K562 (cell line): ENCODE data around the gene FAM169A. TPM values are rescaled to one million over a fixed set of nuclear protein-coding genes. Genes with fewer than 3 reads are reported as not detected.

Source experiments
- ATAC-seq: fragments of 200-7000 bp; cut with Tn5 transposase; 3 replicates; pipeline ENCODE4 v1.9.1; 2020; ENCODE audit warnings: moderate library complexity
- BruUV-seq: library from RNA; stranded (reverse); fragments of 400-500 nt; replicated peaks from 2 replicates; lab custom pipeline; 2021; lab: Mats Ljungman, UMichigan
- CTCF ChIA-PET: fragments of 300-600 bp; formaldehyde crosslinking; extraction: SDS; loops from one replicate; lab custom pipeline; 2021; ENCODE audit warnings: low intra/inter-chr PET ratio; lab: Yijun Ruan, JAX
- POLR2A ChIA-PET: fragments of 300-600, 350-650 bp; sonication (Branson Sonifier 250); formaldehyde crosslinking; extraction: SDS; loops from one replicate; lab custom pipeline; 2021; ENCODE audit warnings: antibody characterized with exemption, inconsistent platforms; lab: Yijun Ruan, JAX
- DNase-seq, 4 experiments: peaks; one replicate each; pipeline versions ENCODE4 v3.0.0 to v3.0.0-alpha.2; 2011 to 2018; ENCODE audit warnings: low spot score in 3 of 4, mixed read lengths in 3 of 4; ENCODE audit errors: extremely low read depth in 1 of 4
- FAIRE-seq: peaks from 2 replicates; lab custom pipeline; 2011; peaks lifted over from hg19 to GRCh38; lab: Jason Lieb, UNC
- H2AFZ ChIP-seq: 2 replicates; pipeline ENCODE4 v1.6.0; 2011; ENCODE audit warnings: low read depth, low read length, control low read depth, inconsistent platforms
- H3K27ac ChIP-seq: fragments of 200-600 bp; 3 replicates; pipeline ENCODE4 v1.8.0; 2011; ENCODE audit warnings: low read depth, mild to moderate bottlenecking, control low read depth, inconsistent platforms, low read length, moderate library complexity, mixed read lengths; ENCODE audit errors: extremely low read depth
- H3K27me3 ChIP-seq, 2 experiments: fragments of 300-600 bp in 1 of 2; 2 replicates in 1 of 2; 3 replicates in 1 of 2; pipeline versions ENCODE4 v1.6.0 to v1.8.0; 2011; ENCODE audit warnings: inconsistent platforms in 2 of 2, low read length in 2 of 2, mild to moderate bottlenecking in 1 of 2, mixed read lengths in 1 of 2, moderate library complexity in 1 of 2; ENCODE audit not compliant: control insufficient read depth in 2 of 2, insufficient read depth in 2 of 2
- H3K36me3 ChIP-seq: fragments of 300-600 bp; 3 replicates; pipeline ENCODE4 v1.8.0; 2011; ENCODE audit warnings: mild to moderate bottlenecking, low read length, inconsistent platforms; ENCODE audit not compliant: control insufficient read depth, insufficient read depth
- H3K4me1 ChIP-seq, 2 experiments: fragments of 200-600 bp in 1 of 2; replicated peaks in 1 of 2; 2 replicates in 1 of 2; 3 replicates in 1 of 2; pipeline versions ENCODE4 v1.5.1 to v1.8.0; 2011; ENCODE audit warnings: inconsistent platforms in 2 of 2, low read length in 2 of 2, mild to moderate bottlenecking in 1 of 2, mixed read lengths in 1 of 2, moderate library complexity in 1 of 2; ENCODE audit not compliant: control insufficient read depth in 2 of 2, insufficient read depth in 2 of 2
- H3K4me2 ChIP-seq: 2 replicates; pipeline ENCODE4 v1.6.1; 2011; ENCODE audit warnings: low read length, control low read depth, inconsistent platforms, mixed read lengths; ENCODE audit not compliant: insufficient read depth
- H3K4me3 ChIP-seq: fragments of 200-600 bp; sonication (generic), shearing (Covaris generic); 2 replicates; pipeline ENCODE4 v1.5.1; 2016; ENCODE audit warnings: control low read depth, inconsistent platforms
- H3K79me2 ChIP-seq: fragments of 200-600 bp; 3 replicates; pipeline ENCODE4 v1.8.0; 2011; ENCODE audit warnings: low read length, inconsistent platforms; ENCODE audit not compliant: control insufficient read depth, insufficient read depth
- H3K9ac ChIP-seq, 2 experiments: 2 replicates each; pipeline versions ENCODE4 v1.6.0 to v1.6.1; 2011; ENCODE audit warnings: low read depth in 2 of 2, low read length in 2 of 2, control low read depth in 1 of 2, inconsistent platforms in 1 of 2, mild to moderate bottlenecking in 1 of 2, mixed read lengths in 1 of 2; ENCODE audit not compliant: insufficient read depth in 1 of 2
- H3K9me1 ChIP-seq: one replicate; pipeline ENCODE4 v1.6.0; 2011; ENCODE audit warnings: inconsistent platforms, mild to moderate bottlenecking, low read length, moderate library complexity; ENCODE audit not compliant: control insufficient read depth, insufficient read depth
- H3K9me3 ChIP-seq: replicated peaks from 2 replicates; pipeline ENCODE4 v1.5.1; 2011; ENCODE audit warnings: low read depth, low read length, inconsistent platforms; ENCODE audit not compliant: control insufficient read depth, insufficient read depth
- H4K20me1 ChIP-seq: replicated peaks from 2 replicates; pipeline ENCODE4 v1.6.1; 2011; ENCODE audit warnings: low read length, inconsistent platforms, mixed read lengths; ENCODE audit not compliant: control insufficient read depth, insufficient read depth
- CEBPB ChIP-seq: fragments of 450-650 bp; IDR thresholded peaks from 2 replicates; pipeline ENCODE4 v1.6.1; 2016; ENCODE audit warnings: missing genetic modification characterization, missing compliant biosample characterization
- EWSR1 ChIP-seq: fragments of 450-650 bp; IDR thresholded peaks from 2 replicates; pipeline ENCODE4 v1.6.1; 2018; ENCODE audit warnings: borderline replicate concordance, mild to moderate bottlenecking, low read depth, moderate library complexity; ENCODE audit not compliant: partially characterized antibody
- FUS ChIP-seq: fragments of 200-400 bp; formaldehyde crosslinking; optimal IDR thresholded peaks from 2 replicates; pipeline ENCODE3; 2017; ENCODE audit warnings: low read depth, low read length
- GATAD2A ChIP-seq: fragments of 450-650 bp; IDR thresholded peaks from 2 replicates; pipeline ENCODE4 v1.6.1; 2017
- GTF2E2 ChIP-seq: fragments of 200-800 bp; sonication (Bioruptor generic); IDR thresholded peaks from 2 replicates; pipeline ENCODE4 v1.6.1; 2016; ENCODE audit warnings: missing genetic modification characterization, missing compliant biosample characterization
- HINFP ChIP-seq: fragments of 450-650 bp; conservative IDR thresholded peaks from 2 replicates; pipeline ENCODE4 v1.6.1; 2016; ENCODE audit warnings: missing genetic modification characterization, low read depth, mild to moderate bottlenecking, control low read depth, missing compliant biosample characterization
- MAZ ChIP-seq, 2 experiments: fragments of 450-650 bp in 1 of 2; sonication (generic) in 1 of 2; formaldehyde crosslinking; IDR thresholded peaks in 1 of 2; conservative IDR thresholded peaks in 1 of 2; 2 replicates each; pipeline versions ENCODE4 v1.4.0 to v1.5.0; 2020; ENCODE audit warnings: mild to moderate bottlenecking in 1 of 2, missing genetic modification reagents in 1 of 2
- MBD2 ChIP-seq: sonication (generic); IDR thresholded peaks from 2 replicates; pipeline ENCODE4 v1.6.1; 2016; ENCODE audit warnings: low read depth, borderline replicate concordance
- MEF2A ChIP-seq: IDR thresholded peaks from 2 replicates; pipeline ENCODE4 v1.6.1; 2011; ENCODE audit warnings: low read depth, mild to moderate bottlenecking, low read length, moderate library complexity; ENCODE audit not compliant: control insufficient read depth
- MEF2D ChIP-seq: conservative IDR thresholded peaks from 2 replicates; pipeline ENCODE4 v1.6.1; 2016; ENCODE audit warnings: low read depth, missing genetic modification characterization, missing compliant biosample characterization
- OTX1 ChIP-seq: fragments of 450-650 bp; formaldehyde crosslinking; IDR thresholded peaks from 2 replicates; pipeline ENCODE4 v1.4.0; 2022; ENCODE audit warnings: mild to moderate bottlenecking
- TBL1XR1 ChIP-seq, 2 experiments: IDR thresholded peaks; 2 replicates each; pipeline ENCODE4 v1.6.1; 2012; ENCODE audit warnings: improper control_type of control experiment in 2 of 2, low read length in 2 of 2, mild to moderate bottlenecking in 1 of 2
- TEAD4 ChIP-seq, 2 experiments: sonication (generic) in 1 of 2; formaldehyde crosslinking in 1 of 2; IDR thresholded peaks; 2 replicates each; pipeline versions ENCODE4 v1.6.1 to v1.8.0; 2012 to 2022; ENCODE audit warnings: borderline replicate concordance in 1 of 2, inconsistent platforms in 1 of 2, low read length in 1 of 2, mild to moderate bottlenecking in 1 of 2, missing genetic modification reagents in 1 of 2
- ZBTB1 ChIP-seq: sonication (generic); formaldehyde crosslinking; IDR thresholded peaks from 2 replicates; pipeline ENCODE4 v1.8.1; 2023; ENCODE audit warnings: missing genetic modification reagents, low read depth, mild to moderate bottlenecking, borderline replicate concordance
- ZBTB7A ChIP-seq: IDR thresholded peaks from 2 replicates; pipeline ENCODE4 v1.6.1; 2011; ENCODE audit warnings: low read depth, mild to moderate bottlenecking, low read length, moderate library complexity, borderline replicate concordance; ENCODE audit not compliant: control insufficient read depth
- ZHX1 ChIP-seq: fragments of 150-350 bp; conservative IDR thresholded peaks from 2 replicates; pipeline ENCODE4 v1.6.1; 2014; ENCODE audit warnings: low read length
- ZNF695 ChIP-seq: fragments of 450-650 bp; formaldehyde crosslinking; IDR thresholded peaks from 2 replicates; pipeline ENCODE4 v1.4.0; 2020; ENCODE audit warnings: mild to moderate bottlenecking, moderate library complexity
- WGBS: fragments of 100-300 bp; shearing (Covaris generic); methylation state at CpG from one replicate; pipeline ENCODE4 v1.1.6; 2016; ENCODE audit warnings: low coverage, mixed read lengths; ENCODE audit not compliant: insufficient coverage; ENCODE audit errors: missing lambda C conversion rate; 5-methylcytosine and 5-hydroxymethylcytosine counted together
- in situ Hi-C: fragments of 300-500 bp; cut with MboI; formaldehyde crosslinking; loops from 4 replicates; pipeline ENCODE4 v1.15.0; 2018; ENCODE audit warnings: inconsistent platforms, mixed read lengths
- intact Hi-C: fragments of 100-400 bp; cut with micrococcal nuclease; formaldehyde crosslinking; loops from 2 replicates; pipeline ENCODE4 v1.14.2; 2022
- polyA plus RNA-seq, 8 experiments: library from polyadenylated mRNA; depleted of rRNA in 4 of 8; stranded (reverse) in 5 of 8; unstranded in 3 of 8; fragments of >200 nt; fragmentation: Nextera tagmentation in 2 of 8; fragmentation: Illumina TruSeq in 1 of 8; extraction: Ambion mirVana in 2 of 8; extraction: Trizol in 1 of 8; gene quantifications; 2 replicates each; pipeline versions ENCODE4 v1.2.1 to v1.2.3, GENCODE V29; 2011 to 2014; ENCODE audit warnings: inconsistent platforms in 1 of 8, missing spikeins in 1 of 8
- total RNA-seq, 7 experiments: library from RNA; depleted of rRNA in 6 of 7; stranded (reverse); fragments of >200 nt in 6 of 7; fragmentation: Illumina TruSeq in 2 of 7; extraction: Trizol in 2 of 7; gene quantifications; 2 replicates each; pipeline versions ENCODE4 v1.2.1 to v1.2.3, GENCODE V29; 2011 to 2021; ENCODE audit warnings: low replicate concordance in 1 of 7

The FAM169A gene
- total and polyA plus RNA-seq, 9 of the 15 experiments (the other 6 are each of a cell fraction or from before 2014, with no cell fraction given): 0.01 to 0.04 TPM; not detected in 7

- Histone ChIP-seq H3K9me3 (no peaks in the 10 kb centered on the region), H3K79me2 (peaks cover 55% of the 10 kb centered on the region), H3K27me3 (no peaks in the 10 kb centered on the region), H3K9ac (peak within 1 kb of the TSS; percentile 85 to 98), H2AFZ (peak within 1 kb of the TSS; percentile 98), H3K4me2 (peak within 1 kb of the TSS; percentile 93), H3K36me3 (peaks cover 65% of the 10 kb centered on the region), H3K9me1 (no peaks in the 10 kb centered on the region), H3K27ac (peak within 1 kb of the TSS; percentile 83), H3K4me3 (peak within 1 kb of the TSS; percentile 87), H3K4me1 (peaks cover 8 to 12% of the 10 kb centered on the region in 2 experiments; a peak in 4 of 5 replicates), H4K20me1 (peaks cover 6% of the 10 kb centered on the region; the same call in 1 of the 2 replicates)
- ATAC-seq (peak; percentile 93), FAIRE-seq (peak; percentile 89), DNase-seq (peak; percentile 71 to 95 (median 76))
- under 1% methylated on average over 50 of the region's 54 CpGs for WGBS
- intact Hi-C loops: loop anchor here (1.0 to 5.0 kb wide), 2 partner anchors 136 to 150 kb away; no protein-coding TSS in a partner anchor
- CTCF ChIA-PET: interaction anchor here (1.9 kb wide), 1 partner anchor 153 kb away, joined by 6 read pairs; no protein-coding TSS in a partner anchor
- in situ Hi-C loops: no loop called here
- POLR2A ChIA-PET: interaction anchor here (1.0 to 1.5 kb wide), 2 partner anchors 12 to 34 kb away, joined by 3 to 5 read pairs; no protein-coding TSS in a partner anchor
- no TSS peak for BruUV-seq
- no peak for TF ChIP-seq ZBTB1
- peak; percentile 82 for TF ChIP-seq ZBTB7A
- TF ChIP-seq GTF2E2: peak; percentile 62; the same call in 1 of the 2 replicates
- TF ChIP-seq ZHX1: peak; percentile 87; the same call in 1 of the 2 replicates
- peak; percentile 61 for TF ChIP-seq MBD2
- TF ChIP-seq OTX1 (CRISPR knock-in tag): peak; percentile 84
- no peak for TF ChIP-seq MEF2D (tag)
- TF ChIP-seq EWSR1: no peak
- TF ChIP-seq TEAD4 (IDR thresholded peaks at IDR 0.05; ENCODE audit: low read length): peak; percentile 36; the same call in 1 of the 2 replicates
- TF ChIP-seq TEAD4 (CRISPR knock-in tag; IDR thresholded peaks at IDR 0.05; ENCODE audit: borderline replicate concordance): no peak
- TF ChIP-seq TBL1XR1 (IDR thresholded peaks at IDR 0.05; ENCODE audit: low read length in 2 of 2): 0 out of 4 replicates have a peak, but pooled peaks of 1 of the 2 experiments have one; percentile 11
- TF ChIP-seq ZNF695 (CRISPR knock-in tag): no peak
- TF ChIP-seq HINFP: no peak
- TF ChIP-seq CEBPB (tag): no peak
- TF ChIP-seq MEF2A: no peak
- peak; percentile 59 to 91; a peak in 3 of 4 replicates for TF ChIP-seq MAZ (CRISPR knock-in tag; conservative IDR thresholded peaks at IDR 0.05 in 1 of 2, IDR thresholded peaks at IDR 0.05 in 1 of 2)
- no peak for TF ChIP-seq GATAD2A
- no peak for TF ChIP-seq FUS
These were observed 99.2 kb downstream of the FAM169A start, which contains the start of the genes GFM2 and NSA2 for GRCh38 chr5:74766849-74767578. GFM2 (minus strand) TSS chr5:74767117; CDS start chr5:74763742, 3,375 bp downstream. NSA2 (plus strand) TSS chr5:74767249; CDS start chr5:74767361, 112 bp downstream.
